KOPT-K1 (cell line): ENCODE results near the gene SLCO2A1.

ENCODE experiments used
- H3K27ac ChIP-seq: fragments of 200-600 bp; sonication (generic); 2 replicates; pipeline ENCODE4 v1.5.1; 2016; ENCODE audit warnings: antibody characterized with exemption, mild to moderate bottlenecking, low read depth, low read length; ENCODE audit not compliant: poor library complexity, severe bottlenecking
- H3K36me3 ChIP-seq: fragments of 200-600 bp; sonication (generic); 2 replicates; pipeline ENCODE4 v1.5.1; 2017; ENCODE audit warnings: antibody characterized with exemption, mild to moderate bottlenecking, low read length, moderate library complexity; ENCODE audit not compliant: insufficient read depth
- H3K9me3 ChIP-seq: fragments of 200-600 bp; sonication (generic); 2 replicates; pipeline ENCODE4 v1.5.1; 2017; ENCODE audit warnings: antibody characterized with exemption, low read length, mild to moderate bottlenecking; ENCODE audit not compliant: insufficient read depth, poor library complexity, severe bottlenecking

SLCO2A1 gene

GRCh38 chr3:133954717-133955360, 74.9 kb downstream of the SLCO2A1 start:
- Histone ChIP-seq H3K9me3 (peaks cover 9% of the 10 kb centered on the region), H3K36me3 (no peaks in the 10 kb centered on the region), H3K27ac (no peak overlapping the region)

GRCh38 chr3:133953297-133953696, 76.4 kb downstream of the SLCO2A1 start:
- Histone ChIP-seq H3K36me3 (no peaks in the 10 kb centered on the region), H3K27ac (no peak overlapping the region), H3K9me3 (peaks cover 9% of the 10 kb centered on the region)

- Histone ChIP-seq H3K9me3 (peaks cover 9% of the 10 kb centered on the region), H3K36me3 (no peaks in the 10 kb centered on the region), H3K27ac (no peak overlapping the region)
These were observed 80.3 kb downstream of the SLCO2A1 start for GRCh38 chr3:133949438-133949837.

- H3K36me3 ChIP-seq = no peaks in the 10 kb centered on the region
- H3K9me3 ChIP-seq = peaks cover 9% of the 10 kb centered on the region
- H3K27ac ChIP-seq = no peak overlapping the region
These were observed 80.7 kb downstream of the SLCO2A1 start for GRCh38 chr3:133948996-133949395.

GRCh38 chr3:133948131-133948810, 81.5 kb downstream of the SLCO2A1 start:
- Histone ChIP-seq H3K9me3 (peaks cover 9% of the 10 kb centered on the region), H3K27ac (no peak overlapping the region), H3K36me3 (no peaks in the 10 kb centered on the region)

- H3K27ac ChIP-seq = no peak overlapping the region
- H3K9me3 ChIP-seq = no peaks in the 10 kb centered on the region
- no peaks in the 10 kb centered on the region for H3K36me3 ChIP-seq
These were observed 84.2 kb downstream of the SLCO2A1 start for GRCh38 chr3:133945381-133946095.

- Histone ChIP-seq H3K27ac (no peak overlapping the region), H3K36me3 (no peaks in the 10 kb centered on the region), H3K9me3 (no peaks in the 10 kb centered on the region)
These were observed 84.9 kb downstream of the SLCO2A1 start for GRCh38 chr3:133944641-133945380.

- H3K36me3 ChIP-seq = no peaks in the 10 kb centered on the region
- no peak overlapping the region for H3K27ac ChIP-seq
- no peaks in the 10 kb centered on the region for H3K9me3 ChIP-seq
These were observed 85.5 kb downstream of the SLCO2A1 start for GRCh38 chr3:133944181-133944580.

GRCh38 chr3:133943639-133944141, 86.0 kb downstream of the SLCO2A1 start:
- H3K27ac ChIP-seq = no peak overlapping the region
- H3K36me3 ChIP-seq = no peaks in the 10 kb centered on the region
- no peaks in the 10 kb centered on the region for H3K9me3 ChIP-seq

- H3K36me3 ChIP-seq = no peaks in the 10 kb centered on the region
- no peak overlapping the region for H3K27ac ChIP-seq
- no peaks in the 10 kb centered on the region for H3K9me3 ChIP-seq
These were observed 86.6 kb downstream of the SLCO2A1 start for GRCh38 chr3:133943031-133943535.

- H3K9me3 ChIP-seq = no peaks in the 10 kb centered on the region
- no peak overlapping the region for H3K27ac ChIP-seq
- H3K36me3 ChIP-seq = no peaks in the 10 kb centered on the region
These were observed 88.3 kb downstream of the SLCO2A1 start for GRCh38 chr3:133941415-133941821.

- H3K9me3 ChIP-seq = no peaks in the 10 kb centered on the region
- no peaks in the 10 kb centered on the region for H3K36me3 ChIP-seq
- H3K27ac ChIP-seq = no peak overlapping the region
These were observed 89.2 kb downstream of the SLCO2A1 start for GRCh38 chr3:133940536-133940935.

GRCh38 chr3:133939463-133939835, 90.3 kb downstream of the SLCO2A1 start:
- H3K9me3 ChIP-seq = no peaks in the 10 kb centered on the region
- H3K27ac ChIP-seq = no peak overlapping the region
- H3K36me3 ChIP-seq = no peaks in the 10 kb centered on the region

- Histone ChIP-seq H3K9me3 (no peaks in the 10 kb centered on the region), H3K27ac (no peak overlapping the region), H3K36me3 (no peaks in the 10 kb centered on the region)
These were observed 90.8 kb downstream of the SLCO2A1 start for GRCh38 chr3:133938770-133939462.
